ENCODE data around the gene SRRM3.

DNA sequence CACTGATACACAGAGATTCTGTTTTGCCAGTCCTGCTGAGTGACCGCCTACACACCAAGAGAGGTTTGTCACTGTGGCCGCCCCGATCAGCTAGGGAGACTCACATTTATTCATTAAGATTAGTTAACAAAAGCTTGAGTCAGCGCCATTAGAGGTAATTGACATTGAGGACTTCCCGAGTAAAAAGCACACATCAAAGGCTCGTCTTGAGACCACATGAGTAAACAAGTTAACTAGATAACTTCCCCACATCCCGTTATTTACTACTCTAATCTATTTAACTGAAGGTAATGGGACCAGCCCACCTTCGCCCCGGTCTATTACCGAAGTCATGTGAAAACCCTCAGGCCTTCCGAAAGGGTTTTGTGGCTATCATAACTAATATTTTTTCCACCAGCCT is 23.0 kb downstream of the SRRM3 start:
- TF ChIP-seq EZH2 (IDR thresholded peaks at IDR 0.05; ENCODE audit: borderline replicate concordance, low read length) = no peak
- TF ChIP-seq, protein P1, sequence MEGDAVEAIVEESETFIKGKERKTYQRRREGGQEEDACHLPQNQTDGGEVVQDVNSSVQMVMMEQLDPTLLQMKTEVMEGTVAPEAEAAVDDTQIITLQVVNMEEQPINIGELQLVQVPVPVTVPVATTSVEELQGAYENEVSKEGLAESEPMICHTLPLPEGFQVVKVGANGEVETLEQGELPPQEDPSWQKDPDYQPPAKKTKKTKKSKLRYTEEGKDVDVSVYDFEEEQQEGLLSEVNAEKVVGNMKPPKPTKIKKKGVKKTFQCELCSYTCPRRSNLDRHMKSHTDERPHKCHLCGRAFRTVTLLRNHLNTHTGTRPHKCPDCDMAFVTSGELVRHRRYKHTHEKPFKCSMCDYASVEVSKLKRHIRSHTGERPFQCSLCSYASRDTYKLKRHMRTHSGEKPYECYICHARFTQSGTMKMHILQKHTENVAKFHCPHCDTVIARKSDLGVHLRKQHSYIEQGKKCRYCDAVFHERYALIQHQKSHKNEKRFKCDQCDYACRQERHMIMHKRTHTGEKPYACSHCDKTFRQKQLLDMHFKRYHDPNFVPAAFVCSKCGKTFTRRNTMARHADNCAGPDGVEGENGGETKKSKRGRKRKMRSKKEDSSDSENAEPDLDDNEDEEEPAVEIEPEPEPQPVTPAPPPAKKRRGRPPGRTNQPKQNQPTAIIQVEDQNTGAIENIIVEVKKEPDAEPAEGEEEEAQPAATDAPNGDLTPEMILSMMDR (IDR thresholded peaks at IDR 0.05; ENCODE audit: low read length) = no peak

Data from OCI-LY1 (cell line).